Tibial nerve (tissue), 3 donors: ENCODE data around the gene CENPI.

Experiments
- POLR2A ChIP-seq, 2 donors: fragments of 450-650 bp; IDR thresholded peaks; one replicate each; pipeline ENCODE4 v1.6.1; 2017; ENCODE audit warnings: antibody characterized with exemption in 2 of 2, mild to moderate bottlenecking in 2 of 2, moderate library complexity in 2 of 2
- TF ChIP-seq, protein P1 (sequence below), 5 experiments: fragments of 200-600 bp in 3 of 5; fragments of 450-650 bp in 2 of 5; sonication (generic) in 3 of 5; IDR thresholded peaks; one replicate each; pipeline ENCODE4 v1.5.1; 2016 to 2019; ENCODE audit warnings: antibody characterized with exemption in 5 of 5, mild to moderate bottlenecking in 3 of 5, moderate library complexity in 2 of 5

DNA sequence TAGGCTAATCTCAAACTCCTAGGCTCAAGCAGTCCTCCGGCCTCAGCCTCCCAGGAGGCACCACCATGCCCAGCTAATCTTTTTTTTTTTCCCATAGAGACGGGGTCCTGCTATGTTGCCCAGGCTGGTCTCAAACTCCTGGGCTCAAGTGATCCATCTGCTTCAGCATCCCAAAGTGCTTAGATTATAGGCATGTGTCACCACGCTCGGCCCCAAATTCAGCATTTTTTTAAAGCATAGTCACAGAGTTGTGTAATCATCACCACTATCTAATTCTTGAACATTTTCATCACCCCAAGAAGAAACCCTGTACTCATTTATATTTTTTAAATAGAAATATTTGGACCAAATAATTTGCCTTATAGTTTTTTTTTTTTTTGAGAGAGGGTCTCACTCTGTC is 10.3 kb downstream of the CENPI start:
- TF ChIP-seq, protein P1, sequence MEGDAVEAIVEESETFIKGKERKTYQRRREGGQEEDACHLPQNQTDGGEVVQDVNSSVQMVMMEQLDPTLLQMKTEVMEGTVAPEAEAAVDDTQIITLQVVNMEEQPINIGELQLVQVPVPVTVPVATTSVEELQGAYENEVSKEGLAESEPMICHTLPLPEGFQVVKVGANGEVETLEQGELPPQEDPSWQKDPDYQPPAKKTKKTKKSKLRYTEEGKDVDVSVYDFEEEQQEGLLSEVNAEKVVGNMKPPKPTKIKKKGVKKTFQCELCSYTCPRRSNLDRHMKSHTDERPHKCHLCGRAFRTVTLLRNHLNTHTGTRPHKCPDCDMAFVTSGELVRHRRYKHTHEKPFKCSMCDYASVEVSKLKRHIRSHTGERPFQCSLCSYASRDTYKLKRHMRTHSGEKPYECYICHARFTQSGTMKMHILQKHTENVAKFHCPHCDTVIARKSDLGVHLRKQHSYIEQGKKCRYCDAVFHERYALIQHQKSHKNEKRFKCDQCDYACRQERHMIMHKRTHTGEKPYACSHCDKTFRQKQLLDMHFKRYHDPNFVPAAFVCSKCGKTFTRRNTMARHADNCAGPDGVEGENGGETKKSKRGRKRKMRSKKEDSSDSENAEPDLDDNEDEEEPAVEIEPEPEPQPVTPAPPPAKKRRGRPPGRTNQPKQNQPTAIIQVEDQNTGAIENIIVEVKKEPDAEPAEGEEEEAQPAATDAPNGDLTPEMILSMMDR (IDR thresholded peaks at IDR 0.05), result no peak
- no peak for TF ChIP-seq POLR2A (IDR thresholded peaks at IDR 0.05)
